Hepatocyte (in vitro differentiated cells): ENCODE results near the gene NUDT14. TPM values are rescaled to one million over a fixed set of nuclear protein-coding genes. Genes with fewer than 3 reads are reported as not detected.

Experiments used
- DNase-seq: peaks from one replicate; pipeline ENCODE4 v3.0.0-alpha.2; 2016; ENCODE audit warnings: low spot score
- H2AFZ ChIP-seq: fragments of 200-600 bp; sonication (generic); 2 replicates; pipeline ENCODE4 v1.6.0; 2016; ENCODE audit warnings: antibody characterized with exemption, mild to moderate bottlenecking
- H3K27ac ChIP-seq: fragments of 200-600 bp; sonication (generic); 2 replicates; pipeline ENCODE4 v1.5.1; 2016; ENCODE audit warnings: mild to moderate bottlenecking
- H3K27me3 ChIP-seq: fragments of 200-600 bp; sonication (generic); 2 replicates; pipeline ENCODE4 v1.6.1; 2016
- H3K36me3 ChIP-seq: fragments of 200-600 bp; sonication (generic); replicated peaks from 2 replicates; pipeline ENCODE4 v1.5.1; 2016; ENCODE audit warnings: low read depth; ENCODE audit not compliant: insufficient read depth
- H3K4me1 ChIP-seq: fragments of 200-600 bp; sonication (generic); 2 replicates; pipeline ENCODE4 v1.5.1; 2016; ENCODE audit warnings: mild to moderate bottlenecking, moderate library complexity; ENCODE audit not compliant: insufficient read depth
- H3K4me2 ChIP-seq: fragments of 200-600 bp; sonication (generic); 2 replicates; pipeline ENCODE4 v1.6.0; 2016
- H3K4me3 ChIP-seq: fragments of 200-600 bp; sonication (generic); 2 replicates; pipeline ENCODE4 v1.5.1; 2016; ENCODE audit warnings: mild to moderate bottlenecking
- H3K79me2 ChIP-seq: fragments of 200-600 bp; sonication (generic); 2 replicates; pipeline ENCODE4 v1.6.0; 2017; ENCODE audit warnings: mild to moderate bottlenecking
- H3K9me2 ChIP-seq: fragments of 200-600 bp; sonication (generic); replicated peaks from 2 replicates; pipeline ENCODE4 v1.6.0; 2017; ENCODE audit warnings: mild to moderate bottlenecking; ENCODE audit not compliant: insufficient read depth
- H3K9me3 ChIP-seq: fragments of 200-600 bp; sonication (generic); 2 replicates; pipeline ENCODE4 v1.5.1; 2016; ENCODE audit warnings: low read depth, mild to moderate bottlenecking
- H4K20me1 ChIP-seq: fragments of 200-600 bp; sonication (generic); 2 replicates; pipeline ENCODE4 v1.6.0; 2016; ENCODE audit warnings: mild to moderate bottlenecking; ENCODE audit not compliant: insufficient read depth, poor library complexity, severe bottlenecking
- EZH2 ChIP-seq: fragments of 200-600 bp; sonication (generic); IDR thresholded peaks from 2 replicates; pipeline ENCODE4 v1.6.1; 2016; ENCODE audit warnings: antibody characterized with exemption, mild to moderate bottlenecking, borderline replicate concordance
- EZH2phosphoT487 ChIP-seq: fragments of 200-600 bp; sonication (generic); IDR thresholded peaks from one replicate; pipeline ENCODE4 v1.6.1; 2018; ENCODE audit warnings: antibody characterized with exemption, mild to moderate bottlenecking, low read depth, moderate library complexity; ENCODE audit not compliant: unreplicated experiment, severe bottlenecking
- WGBS: methylation state at CpG from one replicate; pipeline ENCODE4 v1.1.6; 2016; ENCODE audit warnings: low lambda C conversion rate; ENCODE audit errors: missing lambda C conversion rate; 5-methylcytosine and 5-hydroxymethylcytosine counted together
- polyA plus RNA-seq: library from polyadenylated mRNA; unstranded; fragments of >200 nt; fragmentation: Nextera tagmentation; extraction: Ambion mirVana; gene quantifications from 2 replicates; pipeline ENCODE4 v1.2.1, GENCODE V29; 2016
- total RNA-seq: library from RNA; depleted of rRNA; stranded (reverse); fragments of >200 nt; gene quantifications from 2 replicates; pipeline ENCODE4 v1.2.3, GENCODE V29; 2014
- TF ChIP-seq, protein P1 (sequence below): fragments of 200-600 bp; sonication (generic); IDR thresholded peaks from 2 replicates; pipeline ENCODE4 v1.5.1; 2016; ENCODE audit warnings: antibody characterized with exemption, mild to moderate bottlenecking; ENCODE audit not compliant: poor library complexity

Gene NUDT14
- total and polyA plus RNA-seq, 2 experiments from 2014 or later: 47.4 to 98.1 TPM

DNA sequence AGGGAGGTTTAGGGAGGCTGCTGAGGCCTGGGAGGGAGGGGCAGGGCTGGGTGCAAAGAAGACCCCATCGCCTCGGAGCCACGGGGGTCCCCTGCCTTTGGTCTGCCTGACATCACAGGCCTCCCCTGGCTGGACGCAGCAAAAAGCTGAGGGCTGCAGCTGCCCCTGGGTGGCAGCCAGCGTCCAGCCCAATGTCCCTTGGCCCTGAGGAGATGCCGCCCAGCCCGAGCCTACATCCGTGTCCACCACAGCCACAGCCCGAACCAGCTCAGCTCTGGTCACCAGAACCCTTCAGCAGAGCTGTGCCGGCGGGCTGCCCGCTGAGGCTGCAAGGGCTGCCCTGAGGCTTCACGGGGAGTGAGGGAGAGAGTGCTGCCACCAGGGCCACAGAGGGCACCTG is 1.9 kb downstream of the NUDT14 start:
- WGBS: 92% methylated on average over 13 of the region's 13 CpGs
- Histone ChIP-seq H3K9me3 (no peaks in the 10 kb centered on the region), H3K36me3 (no peaks in the 10 kb centered on the region), H3K4me2 (no peak overlapping the region), H2AFZ (no peak overlapping the region), H3K79me2 (peaks cover 11% of the 10 kb centered on the region), H4K20me1 (peaks cover 5% of the 10 kb centered on the region), H3K4me1 (peaks cover 8% of the 10 kb centered on the region), H3K27ac (no peak overlapping the region), H3K9me2 (no peaks in the 10 kb centered on the region), H3K27me3 (no peaks in the 10 kb centered on the region), H3K4me3 (no peak overlapping the region)
- TF ChIP-seq, protein P1, sequence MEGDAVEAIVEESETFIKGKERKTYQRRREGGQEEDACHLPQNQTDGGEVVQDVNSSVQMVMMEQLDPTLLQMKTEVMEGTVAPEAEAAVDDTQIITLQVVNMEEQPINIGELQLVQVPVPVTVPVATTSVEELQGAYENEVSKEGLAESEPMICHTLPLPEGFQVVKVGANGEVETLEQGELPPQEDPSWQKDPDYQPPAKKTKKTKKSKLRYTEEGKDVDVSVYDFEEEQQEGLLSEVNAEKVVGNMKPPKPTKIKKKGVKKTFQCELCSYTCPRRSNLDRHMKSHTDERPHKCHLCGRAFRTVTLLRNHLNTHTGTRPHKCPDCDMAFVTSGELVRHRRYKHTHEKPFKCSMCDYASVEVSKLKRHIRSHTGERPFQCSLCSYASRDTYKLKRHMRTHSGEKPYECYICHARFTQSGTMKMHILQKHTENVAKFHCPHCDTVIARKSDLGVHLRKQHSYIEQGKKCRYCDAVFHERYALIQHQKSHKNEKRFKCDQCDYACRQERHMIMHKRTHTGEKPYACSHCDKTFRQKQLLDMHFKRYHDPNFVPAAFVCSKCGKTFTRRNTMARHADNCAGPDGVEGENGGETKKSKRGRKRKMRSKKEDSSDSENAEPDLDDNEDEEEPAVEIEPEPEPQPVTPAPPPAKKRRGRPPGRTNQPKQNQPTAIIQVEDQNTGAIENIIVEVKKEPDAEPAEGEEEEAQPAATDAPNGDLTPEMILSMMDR: no peak
- TF ChIP-seq EZH2phosphoT487 (no peak), EZH2 (no peak)
- DNase-seq: no peak

DNA sequence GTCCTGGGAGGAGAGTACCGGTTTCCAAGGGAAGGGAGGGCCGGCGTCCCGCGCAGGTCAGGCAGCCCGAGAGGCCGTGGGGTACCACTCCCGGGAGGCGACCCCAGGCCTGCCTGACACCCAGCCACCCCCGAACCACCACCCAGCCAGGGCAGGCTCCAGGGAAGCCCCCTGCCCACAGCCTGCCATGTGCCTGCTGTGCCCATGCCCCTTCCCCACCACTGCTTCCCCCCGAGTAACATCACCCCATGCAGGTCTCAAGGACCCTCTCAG is 2.3 kb downstream of the NUDT14 start:
- DNase-seq: no peak
- no peaks in the 10 kb centered on the region for H3K36me3 ChIP-seq
- H3K27ac ChIP-seq: no peak overlapping the region
- H4K20me1 ChIP-seq: peaks cover 5% of the 10 kb centered on the region
- H3K9me3 ChIP-seq: no peaks in the 10 kb centered on the region
- no peak overlapping the region for H2AFZ ChIP-seq
- 100% methylated on average over 8 of the region's 11 CpGs for WGBS
- H3K27me3 ChIP-seq: no peaks in the 10 kb centered on the region
- H3K79me2 ChIP-seq: peaks cover 11% of the 10 kb centered on the region
- H3K4me2 ChIP-seq: no peak overlapping the region
- H3K4me3 ChIP-seq: no peak overlapping the region
- TF ChIP-seq, protein P1: no peak
- TF ChIP-seq EZH2phosphoT487: no peak
- no peak for TF ChIP-seq EZH2
- H3K4me1 ChIP-seq: peaks cover 8% of the 10 kb centered on the region
- no peaks in the 10 kb centered on the region for H3K9me2 ChIP-seq

DNA sequence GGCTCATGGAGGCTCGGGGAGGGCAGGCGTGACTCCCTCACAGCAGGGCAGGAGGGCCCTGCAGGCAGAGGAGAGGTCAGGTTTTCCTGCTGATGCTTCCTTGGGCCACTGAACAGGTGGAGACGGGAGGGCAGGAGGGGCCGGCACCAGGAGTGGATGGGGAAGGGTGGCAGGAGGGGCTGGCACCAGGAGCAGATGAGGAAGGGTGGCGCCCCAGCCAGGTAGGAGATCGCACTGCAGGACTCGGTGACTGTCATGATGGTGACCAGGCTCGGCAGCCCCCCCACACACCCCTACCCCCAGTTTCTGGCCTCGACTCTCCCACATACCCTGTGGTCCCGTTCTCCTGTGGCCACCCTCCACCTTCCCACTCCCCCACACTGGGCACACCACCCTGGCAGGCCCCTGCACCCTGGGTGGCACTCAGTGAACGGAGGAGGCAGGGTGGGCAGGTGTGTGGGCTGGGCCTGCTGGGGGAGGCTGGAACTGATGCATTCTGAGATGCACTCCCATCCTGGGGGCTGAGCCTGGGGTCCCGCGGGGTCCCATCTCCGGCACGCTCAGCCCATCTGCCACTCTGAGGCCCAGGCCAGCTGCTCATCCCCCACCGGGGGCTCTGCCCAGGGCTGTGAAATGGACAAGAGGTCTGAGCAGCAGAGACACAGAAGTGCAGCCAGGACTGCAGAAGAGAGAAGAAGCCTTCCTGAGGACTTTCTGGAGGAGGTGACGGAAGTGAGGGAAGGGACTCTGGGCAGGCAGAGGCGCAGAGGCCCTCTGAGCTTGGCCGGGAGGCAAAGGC is 2.8 kb downstream of the NUDT14 start:
- Histone ChIP-seq H3K27me3 (no peaks in the 10 kb centered on the region), H3K36me3 (no peaks in the 10 kb centered on the region), H3K4me3 (no peak overlapping the region), H3K79me2 (peaks cover 11% of the 10 kb centered on the region), H3K4me2 (no peak overlapping the region), H3K9me3 (no peaks in the 10 kb centered on the region), H3K9me2 (no peaks in the 10 kb centered on the region), H3K27ac (no peak overlapping the region), H2AFZ (no peak overlapping the region), H4K20me1 (peaks cover 5% of the 10 kb centered on the region), H3K4me1 (peaks cover 8% of the 10 kb centered on the region)
- TF ChIP-seq EZH2 (no peak), EZH2phosphoT487 (no peak)
- TF ChIP-seq, protein P1: no peak
- 91% methylated on average over 13 of the region's 19 CpGs for WGBS
- no peak for DNase-seq
